GM19193 (cell line): ENCODE results near the gene CAPN9.

Experiments
- POLR2A ChIP-seq: IDR thresholded peaks from 4 replicates; pipeline ENCODE4 v1.6.1; 2011; ENCODE audit not compliant: insufficient read depth, insufficient read length; ENCODE audit errors: extremely low read depth

CAPN9 gene

DNA sequence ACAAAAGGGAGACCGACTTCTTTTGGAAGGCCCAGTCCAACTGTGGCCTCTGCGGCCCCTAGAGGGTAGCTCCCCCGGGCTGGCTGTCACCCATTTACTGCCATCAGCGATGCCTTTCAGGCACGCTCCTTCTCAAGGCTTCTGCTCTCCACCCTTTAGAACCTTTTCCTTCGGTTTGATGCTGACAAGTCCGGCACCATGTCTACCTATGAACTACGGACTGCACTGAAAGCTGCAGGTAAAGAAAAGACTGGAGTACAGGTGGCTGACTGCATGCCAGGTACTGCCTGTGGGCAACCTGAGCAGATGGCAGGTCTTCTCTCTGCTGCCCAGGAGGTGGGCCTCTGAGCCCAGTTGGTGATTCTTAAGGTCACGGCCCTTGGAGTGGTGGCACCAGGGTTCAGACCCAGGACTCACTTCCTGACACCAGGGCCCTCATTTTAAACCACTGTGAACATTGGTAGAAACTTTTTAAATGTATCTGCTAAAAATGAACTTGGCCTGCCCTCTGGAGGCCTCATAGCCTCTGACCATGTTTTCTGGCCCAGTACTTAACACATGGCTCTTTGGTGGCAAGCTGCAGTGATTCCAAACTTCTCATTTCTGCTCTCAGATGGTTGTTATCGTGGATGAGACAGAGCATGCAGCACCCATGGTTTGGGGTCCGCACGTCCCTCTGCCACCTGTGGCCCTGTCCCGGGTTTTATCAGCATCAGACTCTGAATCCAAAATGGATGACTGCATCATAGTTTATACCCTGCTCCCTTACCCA lies 45.7 kb downstream of the CAPN9 start:
- TF ChIP-seq POLR2A: no peak

DNA sequence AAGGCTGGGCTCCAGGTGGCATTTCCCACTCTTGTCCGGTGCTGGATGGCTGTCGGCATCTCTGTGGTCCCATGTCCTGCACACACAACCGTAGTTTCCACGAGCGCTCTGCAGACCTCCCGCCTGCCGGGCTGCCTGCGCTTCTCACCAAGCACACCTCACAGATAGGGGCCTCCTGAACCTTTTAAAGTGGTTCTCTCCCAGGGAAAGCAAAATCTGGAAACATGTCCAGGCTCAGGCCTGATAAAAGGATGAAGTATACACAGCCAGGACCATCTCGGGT lies 46.2 kb downstream of the CAPN9 start:
- no peak for TF ChIP-seq POLR2A

DNA sequence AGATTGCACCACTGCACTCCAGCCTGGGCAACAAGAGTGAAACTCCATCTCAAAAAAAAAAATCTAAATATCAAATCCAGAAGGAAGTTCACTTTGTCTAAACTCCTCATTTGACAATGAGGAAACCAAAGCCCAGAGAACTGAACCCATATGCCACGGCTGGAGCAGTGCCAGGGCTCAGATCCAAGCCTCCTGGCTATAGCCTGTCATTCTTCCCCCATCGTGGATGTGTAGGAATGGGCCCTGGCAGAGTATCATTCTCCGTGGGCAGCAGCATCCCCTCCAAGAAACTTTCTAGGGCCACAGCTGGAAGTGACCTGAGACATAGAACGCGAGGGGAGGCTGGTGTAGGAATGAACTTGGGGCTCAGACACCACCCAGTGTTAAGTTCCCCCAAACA lies 47.2 kb downstream of the CAPN9 start:
- no peak for TF ChIP-seq POLR2A

DNA sequence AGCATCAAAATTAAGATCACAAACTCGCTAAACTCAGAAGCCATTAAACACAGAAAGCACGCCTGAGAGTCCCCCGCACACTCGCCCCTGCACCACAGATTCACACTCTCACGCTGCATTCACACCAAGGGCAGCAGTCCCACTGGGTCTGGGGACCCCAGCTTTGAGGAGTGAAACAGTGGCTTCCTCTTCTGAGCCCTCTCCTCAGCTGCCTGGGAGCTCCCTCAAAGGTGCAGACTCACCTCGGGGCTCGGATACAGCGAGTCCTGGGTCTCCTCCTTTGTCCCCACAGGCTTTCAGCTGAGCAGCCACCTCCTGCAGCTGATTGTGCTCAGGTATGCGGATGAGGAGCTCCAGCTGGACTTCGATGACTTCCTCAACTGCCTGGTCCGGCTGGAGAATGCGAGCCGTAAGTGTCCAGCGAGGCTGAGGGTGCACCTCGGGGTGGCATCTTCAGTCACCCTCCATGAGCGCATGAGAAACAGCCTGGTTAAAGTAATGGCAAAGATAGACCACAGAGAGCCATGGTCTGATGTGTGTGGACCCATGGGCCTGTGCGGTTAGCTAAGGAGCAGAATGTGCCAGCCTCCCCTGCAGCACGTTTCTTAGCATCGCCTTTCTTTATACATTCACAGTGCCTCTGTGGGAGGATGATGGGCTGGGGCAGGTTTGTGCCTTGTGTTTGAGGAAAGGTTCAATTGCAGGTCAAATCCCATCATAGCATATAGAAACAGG lies 47.9 kb downstream of the CAPN9 start:
- TF ChIP-seq POLR2A: no peak

DNA sequence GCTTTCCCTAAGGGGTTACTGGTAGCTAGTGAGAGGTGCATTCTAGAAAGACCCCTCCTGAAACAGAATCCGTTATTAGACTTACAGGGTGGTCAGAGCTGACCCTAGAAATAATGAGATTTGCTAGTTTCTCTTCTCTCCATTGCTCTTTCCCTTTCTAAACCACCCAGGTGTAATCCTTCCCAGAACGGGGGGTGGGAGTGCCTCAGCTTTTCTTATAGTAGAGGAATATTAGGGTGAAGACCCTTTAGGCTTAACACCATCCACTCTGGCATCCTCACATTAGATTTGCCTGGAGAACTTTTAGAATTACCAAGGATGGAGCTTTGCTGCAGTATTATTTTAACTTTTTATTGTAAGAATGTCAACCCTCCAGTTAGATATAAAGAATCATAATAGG lies 49.4 kb downstream of the CAPN9 start:
- no peak for TF ChIP-seq POLR2A

DNA sequence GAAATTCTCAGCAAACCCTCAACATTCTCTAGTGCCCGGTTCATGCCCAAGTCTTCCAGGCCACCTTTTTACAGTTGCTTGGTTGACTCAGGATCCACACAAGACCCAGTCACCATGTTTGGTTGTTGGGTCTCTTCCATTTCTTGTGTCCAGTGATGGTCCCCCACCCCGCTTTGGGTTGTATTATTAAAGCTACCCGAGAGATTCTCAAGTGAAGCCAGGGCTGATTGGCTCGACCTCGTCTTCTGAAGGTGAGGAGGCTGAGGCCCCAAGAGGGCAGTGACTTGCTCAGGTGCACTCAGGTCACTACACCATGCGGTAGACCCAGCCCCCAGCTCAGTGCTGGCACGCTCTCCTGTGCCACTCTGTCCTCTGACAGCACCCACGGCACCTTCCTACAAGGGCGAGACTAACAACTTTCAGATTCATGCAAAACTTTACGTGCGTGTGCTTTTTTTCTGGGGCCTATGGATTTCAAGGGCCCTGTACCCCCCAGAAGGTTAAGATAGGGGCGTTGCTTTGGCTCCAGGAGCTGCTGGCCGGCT lies 50.3 kb downstream of the CAPN9 start:
- TF ChIP-seq POLR2A: no peak

DNA sequence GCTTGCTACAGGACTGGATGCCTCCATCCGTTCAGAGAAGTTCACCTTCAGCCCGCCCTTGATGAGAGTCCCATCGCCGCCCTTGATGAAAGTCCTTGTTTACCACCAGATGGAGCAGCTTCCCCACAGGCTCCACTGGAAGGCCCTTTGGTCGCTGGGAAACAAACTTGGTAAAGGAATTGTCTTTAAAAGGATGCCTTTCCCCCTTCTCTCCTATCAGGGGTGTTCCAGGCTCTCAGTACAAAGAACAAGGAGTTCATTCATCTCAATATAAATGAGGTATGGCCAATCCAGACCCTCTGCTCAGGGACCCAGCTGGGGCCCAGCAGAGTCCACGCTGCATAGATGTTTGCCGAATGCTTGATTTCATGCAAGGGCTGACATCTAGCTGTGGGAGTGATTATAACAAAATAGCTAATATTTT lies 50.8 kb downstream of the CAPN9 start:
- no peak for TF ChIP-seq POLR2A

DNA sequence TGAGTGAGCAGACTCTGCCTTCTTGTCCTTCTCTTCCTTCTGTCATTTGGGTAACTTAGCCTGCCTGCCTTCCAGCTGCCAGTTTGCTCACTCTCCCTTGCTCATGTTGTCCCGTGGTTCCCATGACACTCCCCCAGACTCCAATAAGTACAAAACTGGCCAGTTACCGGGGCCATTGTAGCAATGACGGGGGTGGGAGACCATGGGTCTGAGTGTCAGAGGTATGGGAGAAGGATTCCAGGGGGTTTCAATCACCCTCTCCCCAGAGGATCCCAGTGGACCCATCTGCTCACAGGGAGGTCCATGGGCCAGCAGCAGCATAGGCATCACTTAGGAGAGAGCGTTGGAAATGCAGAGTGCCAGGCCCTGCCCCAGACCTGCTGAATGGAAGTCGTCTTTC lies 51.3 kb downstream of the CAPN9 start:
- TF ChIP-seq POLR2A: no peak

DNA sequence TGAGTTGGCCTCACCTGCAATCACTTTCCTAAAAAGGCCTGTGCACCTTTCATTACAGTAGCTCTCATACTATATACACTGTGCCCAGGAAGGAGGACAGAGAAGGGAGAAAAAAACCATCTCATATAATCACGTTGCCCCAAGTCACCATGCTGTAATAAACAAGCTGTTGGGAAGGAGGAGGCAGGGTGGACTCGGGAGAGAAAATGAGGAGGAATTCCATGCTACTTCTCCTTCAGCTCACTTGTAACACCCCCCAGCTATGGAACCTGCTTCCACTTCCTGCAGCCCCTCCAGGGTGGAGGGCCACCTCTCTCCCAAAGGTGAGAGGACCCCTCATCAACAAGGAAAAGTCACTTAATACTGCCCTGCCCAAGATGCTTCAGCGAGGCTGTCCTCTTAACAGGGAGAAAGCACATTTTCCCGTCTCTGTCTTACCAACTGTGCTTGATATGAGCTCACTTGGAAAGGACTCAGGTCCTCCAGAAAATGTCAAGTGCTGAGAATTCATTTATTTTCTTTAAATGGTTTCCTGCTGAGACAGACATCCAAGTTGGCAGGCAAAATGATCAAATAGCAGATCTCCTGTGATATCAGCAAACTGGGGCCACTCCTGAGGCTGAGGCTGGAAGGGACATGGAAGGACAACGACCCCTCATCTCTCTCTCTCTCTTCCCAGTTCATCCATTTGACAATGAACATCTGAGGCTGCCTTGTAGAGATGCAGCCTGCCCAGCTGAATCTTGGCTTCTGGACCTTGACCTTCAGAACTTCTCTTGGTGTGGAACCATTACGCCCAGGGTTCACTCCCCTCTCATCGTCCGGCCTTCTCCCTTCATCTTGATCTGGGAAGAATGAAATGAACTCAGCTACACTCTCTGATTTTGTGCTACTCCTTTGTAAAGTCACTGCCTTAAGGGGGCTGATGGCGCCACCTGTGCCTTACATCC lies 54.0 kb downstream of the CAPN9 start:
- no peak for TF ChIP-seq POLR2A

DNA sequence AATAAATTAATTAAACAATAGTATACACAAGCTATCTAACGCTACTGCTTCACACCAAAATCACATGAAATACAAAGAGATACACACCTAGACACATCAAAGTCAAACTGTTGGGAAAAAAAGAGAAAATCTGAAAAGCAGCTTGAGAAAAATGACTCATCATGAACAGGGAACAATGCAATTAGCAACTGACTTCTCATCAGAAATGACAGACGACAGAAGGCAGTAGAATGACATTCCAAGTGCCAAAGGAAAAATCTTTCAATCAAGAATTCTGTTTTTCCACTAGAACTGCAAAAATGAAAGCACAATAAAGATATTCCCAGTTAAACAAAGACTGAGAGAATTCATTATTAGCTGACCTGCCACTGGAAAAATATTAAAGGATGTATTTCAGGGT lies 57.2 kb downstream of the CAPN9 start:
- TF ChIP-seq POLR2A: no peak

DNA sequence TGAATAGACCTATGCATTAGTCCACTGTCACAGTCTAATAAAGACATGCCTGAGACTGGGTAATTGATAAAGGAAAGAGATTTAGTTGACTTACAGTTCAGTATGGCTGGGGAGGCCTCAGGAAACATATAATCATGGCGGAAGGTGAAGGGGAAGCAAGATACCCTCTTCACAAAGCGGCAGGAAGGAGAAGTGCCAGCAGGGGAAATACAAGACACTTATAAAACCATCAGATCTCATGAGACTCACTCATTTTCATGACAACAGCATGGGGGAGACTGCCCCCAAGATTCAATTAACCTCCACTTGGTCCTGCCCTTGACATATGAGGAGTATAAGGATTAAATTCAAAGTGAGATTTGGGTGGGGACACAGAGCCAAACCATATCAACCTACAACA lies 59.4 kb downstream of the CAPN9 start:
- no peak for TF ChIP-seq POLR2A

DNA sequence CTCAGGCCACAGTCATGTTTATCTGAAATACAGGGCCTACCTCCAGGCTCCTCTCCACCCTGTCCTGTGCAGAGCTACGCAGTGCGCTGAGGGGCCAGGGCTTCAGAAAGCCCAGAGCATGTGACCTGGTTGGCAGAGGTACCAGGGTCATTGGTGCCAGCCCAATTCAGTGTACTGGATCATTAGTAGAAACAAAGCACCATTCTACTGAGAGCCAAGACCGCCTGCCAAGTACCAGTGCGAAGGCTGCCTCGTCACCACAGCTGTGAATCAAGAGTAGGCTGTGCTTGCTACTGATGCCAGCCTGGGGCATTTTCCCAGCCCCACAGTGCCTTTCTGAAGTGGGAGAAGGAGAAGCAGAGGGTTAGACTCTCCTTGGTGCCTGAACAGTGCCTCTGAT lies 59.8 kb downstream of the CAPN9 start:
- no peak for TF ChIP-seq POLR2A

DNA sequence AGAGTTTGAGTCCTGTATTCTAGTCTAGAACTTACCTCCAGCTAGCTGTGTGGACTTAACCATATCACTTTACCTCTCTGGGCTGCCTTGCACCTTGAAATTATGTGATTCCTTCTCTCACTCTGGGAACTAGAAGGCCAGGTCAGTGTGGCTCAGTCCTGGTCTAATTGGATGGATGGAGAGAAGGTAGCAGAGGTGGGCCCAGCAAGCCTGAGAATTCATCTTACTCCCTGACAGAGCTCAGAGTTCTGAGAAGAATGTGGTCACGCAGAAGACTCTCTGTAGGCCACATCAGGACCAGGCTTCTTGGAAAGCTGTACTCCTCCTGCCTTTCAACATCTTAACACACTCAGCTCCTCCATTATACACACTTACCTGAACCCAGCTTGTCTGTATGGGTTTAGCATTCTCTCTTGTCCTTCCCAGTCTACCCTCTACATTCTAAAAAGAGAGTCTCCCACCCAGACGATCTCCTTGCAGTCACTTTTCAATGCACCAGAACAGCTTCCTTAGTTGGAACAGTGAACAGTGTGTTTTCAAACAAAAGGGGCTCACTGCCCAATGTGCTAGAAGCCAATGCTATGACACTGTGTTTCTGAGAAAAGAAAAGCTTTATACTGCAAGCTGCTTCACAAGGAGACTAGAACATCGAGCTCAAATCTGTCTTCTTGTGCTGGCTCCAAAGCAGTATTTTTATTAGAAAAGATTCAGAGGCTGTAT lies 60.5 kb downstream of the CAPN9 start:
- no peak for TF ChIP-seq POLR2A

DNA sequence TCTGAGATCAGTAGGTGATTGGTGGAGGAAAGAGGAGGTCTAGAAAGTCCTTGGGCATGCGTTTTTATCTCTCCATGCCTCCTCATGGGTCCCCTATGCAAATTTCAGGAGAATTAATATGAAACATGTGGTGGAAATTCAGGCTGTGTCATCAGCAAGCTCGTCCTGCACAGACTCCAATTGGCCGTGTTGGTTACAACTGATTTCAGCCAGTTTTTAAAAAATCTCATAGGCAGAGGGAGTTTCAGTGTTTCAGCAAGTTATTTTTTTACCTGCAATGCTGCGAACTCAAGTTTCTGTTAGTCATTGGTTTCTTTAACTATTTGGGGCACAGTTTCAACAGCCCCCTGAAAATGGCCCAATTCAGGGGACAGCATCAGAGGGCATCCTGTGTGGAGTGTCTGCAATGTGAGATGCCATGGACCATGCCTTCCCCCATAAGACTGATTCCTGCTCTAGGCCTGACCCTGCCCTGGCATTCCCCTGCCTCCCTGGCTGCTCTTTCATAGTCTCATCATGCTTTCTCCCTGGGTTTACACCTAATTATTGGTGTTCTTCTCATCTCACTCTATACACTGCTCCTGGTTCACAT lies 61.2 kb downstream of the CAPN9 start:
- TF ChIP-seq POLR2A: no peak
